ENCODE data around the gene VAV2.

The VAV2 gene

GRCh38 chr9:133868203-133868602 lies 123.9 kb downstream of the VAV2 start:
- in situ Hi-C loops (cut with MboI; ENCODE audit: low sequenced_read_pairs, unreplicated experiment): no loop called here
- no peak for TF ChIP-seq CTCF (IDR thresholded peaks at IDR 0.05; ENCODE audit: borderline replicate concordance, control extremely low read depth, extremely low read depth, insufficient read depth, missing control alignments)
- no peak for DNase-seq (ENCODE audit: low spot score)

DNA sequence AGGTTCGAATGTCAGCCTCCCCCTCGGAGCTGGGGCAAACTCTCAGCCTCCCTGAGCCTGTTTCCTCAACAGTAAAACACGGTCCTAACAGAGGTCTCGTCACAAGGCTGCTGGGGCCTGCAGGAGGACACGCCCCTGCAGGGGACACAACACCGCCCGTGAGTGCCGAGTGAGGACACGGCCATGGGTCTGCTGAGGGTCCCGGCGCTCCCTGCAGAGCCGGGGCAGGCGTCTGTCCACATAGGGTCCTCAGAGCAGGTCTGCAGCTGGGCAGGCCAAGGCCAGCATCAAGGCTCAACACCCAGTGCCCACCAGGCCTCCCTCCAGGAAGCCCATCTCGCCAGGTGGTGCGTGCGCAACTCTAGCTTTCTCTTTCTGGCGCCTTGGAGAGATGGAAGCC lies 125.2 kb downstream of the VAV2 start:
- no peak for DNase-seq (ENCODE audit: low spot score)
- in situ Hi-C loops (cut with MboI; ENCODE audit: low sequenced_read_pairs, unreplicated experiment): no loop called here
- TF ChIP-seq CTCF (IDR thresholded peaks at IDR 0.05; ENCODE audit: borderline replicate concordance, control extremely low read depth, extremely low read depth, insufficient read depth, missing control alignments): no peak

DNA sequence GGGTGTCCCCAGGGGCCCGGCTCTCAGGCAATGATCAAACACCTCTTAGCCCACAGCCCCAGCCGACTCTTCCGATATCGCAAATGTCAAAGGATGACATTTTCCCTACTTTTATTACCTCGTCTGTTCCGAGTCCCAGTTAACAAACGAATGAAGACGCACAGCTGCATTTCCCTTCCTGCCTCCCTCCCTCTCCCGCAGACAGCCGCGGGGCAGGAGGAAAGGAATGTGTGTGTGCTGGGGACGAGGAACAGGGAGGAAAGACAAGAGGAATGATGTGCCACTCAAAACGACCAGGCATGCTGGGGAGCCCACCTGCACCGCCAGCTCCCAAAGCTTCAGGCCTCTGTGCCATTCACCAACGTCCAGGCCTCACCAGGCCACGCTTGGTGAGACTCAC lies 128.1 kb downstream of the VAV2 start:
- DNase-seq (ENCODE audit: low spot score): no peak
- in situ Hi-C loops (cut with MboI; ENCODE audit: low sequenced_read_pairs, unreplicated experiment): no loop called here
- no peak for TF ChIP-seq CTCF (IDR thresholded peaks at IDR 0.05; ENCODE audit: borderline replicate concordance, control extremely low read depth, extremely low read depth, insufficient read depth, missing control alignments)

DNA sequence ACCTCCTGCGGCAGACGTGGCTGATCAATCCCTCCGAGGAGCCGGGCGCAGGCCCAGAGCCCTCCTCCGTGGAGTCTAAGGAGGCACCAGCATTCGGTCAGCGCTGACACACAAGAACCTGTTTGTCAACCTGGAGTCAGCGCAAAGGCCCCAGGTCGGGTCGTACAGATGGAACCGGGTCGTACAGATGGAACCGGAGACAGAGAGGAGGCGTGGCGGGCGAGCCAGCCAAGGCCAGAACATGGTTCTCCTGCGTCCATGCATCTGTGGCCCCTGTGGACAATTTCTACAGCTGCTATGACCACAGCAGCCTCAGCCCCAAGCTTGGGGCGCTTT lies 128.9 kb downstream of the VAV2 start:
- in situ Hi-C loops (cut with MboI; ENCODE audit: low sequenced_read_pairs, unreplicated experiment): no loop called here
- no peak for DNase-seq (ENCODE audit: low spot score)
- no peak for TF ChIP-seq CTCF (IDR thresholded peaks at IDR 0.05; ENCODE audit: borderline replicate concordance, control extremely low read depth, extremely low read depth, insufficient read depth, missing control alignments)

DNA sequence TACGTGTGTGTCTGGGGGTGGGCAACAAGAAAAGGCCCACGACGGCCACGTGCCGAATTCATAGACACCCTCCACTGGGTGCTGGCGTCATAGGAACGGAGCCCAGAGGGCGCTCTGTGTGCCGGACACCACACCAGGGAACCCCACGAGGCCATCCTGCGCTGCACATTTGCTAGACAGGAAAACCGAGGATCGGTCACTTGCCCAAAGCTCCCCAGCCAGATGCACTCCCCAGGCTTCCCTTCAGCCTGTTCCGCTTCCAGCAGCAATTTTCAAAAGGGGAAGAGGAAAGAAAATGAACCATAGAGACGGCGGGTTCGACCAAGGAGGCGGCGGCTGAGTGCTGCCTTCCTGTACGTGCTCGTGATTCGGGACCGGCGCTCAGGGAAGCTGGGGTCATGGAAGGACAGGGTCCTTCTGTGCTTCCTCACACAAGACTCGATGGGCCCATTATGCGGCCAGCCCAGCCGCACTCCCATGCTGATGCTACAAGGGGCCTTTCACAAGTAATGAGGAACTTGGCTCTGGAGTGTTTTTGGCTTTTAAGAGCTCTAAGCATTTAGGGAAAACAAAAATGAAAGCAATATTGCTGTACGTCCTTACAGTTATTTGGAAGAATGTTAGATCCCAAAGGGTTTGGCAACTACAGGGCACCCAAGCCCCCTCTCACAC lies 129.4 kb downstream of the VAV2 start:
- TF ChIP-seq CTCF (IDR thresholded peaks at IDR 0.05; ENCODE audit: borderline replicate concordance, control extremely low read depth, extremely low read depth, insufficient read depth, missing control alignments): no peak
- in situ Hi-C loops (cut with MboI; ENCODE audit: low sequenced_read_pairs, unreplicated experiment): no loop called here
- DNase-seq (ENCODE audit: low spot score): no peak

GRCh38 chr9:133861692-133862091 lies 130.4 kb downstream of the VAV2 start:
- no peak for TF ChIP-seq CTCF (IDR thresholded peaks at IDR 0.05; ENCODE audit: borderline replicate concordance, control extremely low read depth, extremely low read depth, insufficient read depth, missing control alignments)
- in situ Hi-C loops (cut with MboI; ENCODE audit: low sequenced_read_pairs, unreplicated experiment): no loop called here

More at GRCh38 chr9:133861692-133862091, 130.4 kb downstream of the VAV2 start:
- DNase-seq (ENCODE audit: low spot score): no peak

Measured in GM13976 (cell line).